GM19438 (cell line): ENCODE results near the gene TMEM163.
A peak's percentile ranks its signal among the peaks of the same experiment; 100 is the strongest.

ENCODE experiments used
- ATAC-seq: cut with Tn5 transposase; IDR thresholded peaks from one replicate; pipeline ENCODE4 v1.9.1; 2021; ENCODE audit warnings: low read depth; ENCODE audit not compliant: unreplicated experiment

The TMEM163 gene

GRCh38 chr2:134462791-134463698 lies 255.8 kb downstream of the TMEM163 start:
- no peak for ATAC-seq

GRCh38 chr2:134462275-134462674 lies 256.5 kb downstream of the TMEM163 start:
- no peak for ATAC-seq

DNA sequence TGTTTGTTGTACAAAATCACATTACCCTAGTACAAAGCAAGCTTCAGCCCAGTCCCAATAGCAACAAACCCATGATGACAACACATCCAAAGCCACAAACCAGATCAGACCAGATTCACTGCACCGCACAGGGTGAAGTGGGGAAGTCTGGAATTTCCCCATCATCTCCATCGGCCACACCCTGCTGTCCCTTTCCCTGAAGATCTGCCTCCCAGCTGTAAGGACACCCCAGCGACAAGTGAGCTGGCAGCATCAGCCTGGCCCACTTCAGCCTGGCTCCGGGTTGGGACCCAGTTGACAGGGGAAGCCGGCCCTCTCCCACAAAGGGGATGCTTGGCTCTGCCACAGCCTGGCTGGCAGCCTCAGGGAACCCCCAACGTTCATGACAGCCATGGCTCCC lies 257.3 kb downstream of the TMEM163 start:
- ATAC-seq = no peak

DNA sequence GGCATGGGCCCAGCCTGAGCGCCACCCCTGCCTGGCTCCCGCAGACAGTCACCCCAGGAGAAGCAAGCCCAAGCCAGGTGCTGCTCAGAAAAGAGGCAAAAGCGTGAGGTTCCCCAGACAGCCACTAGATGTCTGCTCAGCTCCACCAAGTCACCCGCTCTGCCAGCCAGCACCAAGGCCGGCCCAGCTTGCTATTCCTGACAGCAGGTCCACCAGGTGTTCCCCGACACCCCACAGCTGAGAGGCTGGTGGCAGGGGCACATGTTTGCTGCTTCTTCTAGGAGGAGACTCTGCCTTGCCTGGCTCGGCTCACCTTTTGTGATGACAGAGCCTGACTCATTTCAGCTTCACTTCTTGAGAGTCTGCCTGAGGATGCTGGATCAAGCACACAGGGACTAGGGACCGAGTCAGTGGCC lies 258.2 kb downstream of the TMEM163 start:
- ATAC-seq = peak; percentile 84

GRCh38 chr2:134459706-134460406 lies 258.9 kb downstream of the TMEM163 start:
- no peak for ATAC-seq

- no peak for ATAC-seq
These were observed 259.9 kb downstream of the TMEM163 start for GRCh38 chr2:134458950-134459349.

DNA sequence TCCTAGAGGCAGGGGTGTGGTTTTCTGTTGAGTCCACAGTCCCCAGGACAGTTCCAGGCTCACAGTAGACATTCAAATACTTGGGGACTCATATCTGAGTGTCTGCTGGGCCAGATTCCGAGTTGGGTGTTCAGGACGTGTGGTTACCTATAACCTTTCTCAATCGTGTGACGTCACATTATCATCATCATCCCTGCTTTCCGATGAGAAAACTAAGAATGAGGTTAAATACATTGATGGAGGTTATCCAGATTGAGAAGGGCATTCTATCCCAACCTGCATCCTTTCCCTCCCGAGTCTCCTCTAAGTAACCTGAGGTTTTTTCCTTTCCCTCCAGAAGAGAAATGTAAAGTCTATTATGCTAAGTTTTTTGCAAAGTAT lies 260.3 kb downstream of the TMEM163 start:
- ATAC-seq = no peak

GRCh38 chr2:134457765-134458472 lies 260.9 kb downstream of the TMEM163 start:
- no peak for ATAC-seq

- ATAC-seq = no peak
These were observed 261.4 kb downstream of the TMEM163 start for GRCh38 chr2:134457353-134457752.

DNA sequence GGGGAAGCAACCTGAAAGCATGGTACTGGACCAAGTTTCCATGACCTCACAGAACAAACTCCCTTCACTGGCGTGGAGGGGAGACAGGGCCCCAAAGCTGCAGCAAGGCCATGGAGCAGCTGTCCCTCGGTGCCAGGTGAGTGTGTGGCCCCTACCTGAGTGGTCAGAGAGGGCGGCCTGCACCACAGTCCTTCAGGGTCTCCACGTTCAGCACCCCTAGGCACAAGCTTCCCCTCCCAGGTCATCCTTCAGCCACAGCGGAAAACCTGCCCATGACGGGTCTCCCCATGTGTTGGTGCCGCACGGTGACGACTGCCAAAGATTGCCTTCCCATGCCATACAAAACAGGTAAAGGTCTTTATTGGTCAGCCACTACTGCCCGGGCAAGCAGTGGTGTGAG lies 263.4 kb downstream of the TMEM163 start:
- no peak for ATAC-seq

- no peak for ATAC-seq
These were observed 263.9 kb downstream of the TMEM163 start for GRCh38 chr2:134454931-134455330.

DNA sequence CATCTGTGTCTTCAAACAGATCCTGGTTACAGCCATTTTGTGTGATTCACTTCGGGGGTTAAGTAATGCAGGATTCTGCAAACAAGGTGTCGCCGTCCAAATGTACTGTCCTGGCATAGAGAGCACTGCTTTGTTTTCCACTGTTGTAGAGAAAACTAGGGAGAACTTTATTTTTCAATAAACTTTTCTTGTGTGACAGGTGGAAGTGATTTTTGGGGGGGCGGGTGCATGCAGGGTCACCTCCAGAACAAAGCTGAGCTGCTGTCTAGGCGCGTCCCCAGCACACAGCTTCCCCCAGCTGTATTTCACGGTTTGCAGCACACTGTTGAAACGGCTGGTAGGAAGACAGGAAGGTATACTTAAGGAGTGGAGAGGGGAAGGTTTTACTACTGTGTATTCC lies 264.4 kb downstream of the TMEM163 start:
- ATAC-seq = no peak

GRCh38 chr2:134453973-134454372 lies 264.8 kb downstream of the TMEM163 start:
- ATAC-seq = no peak

GRCh38 chr2:134453476-134453875 lies 265.3 kb downstream of the TMEM163 start:
- no peak for ATAC-seq

- ATAC-seq = no peak
These were observed 266.6 kb downstream of the TMEM163 start for GRCh38 chr2:134452042-134452733.

DNA sequence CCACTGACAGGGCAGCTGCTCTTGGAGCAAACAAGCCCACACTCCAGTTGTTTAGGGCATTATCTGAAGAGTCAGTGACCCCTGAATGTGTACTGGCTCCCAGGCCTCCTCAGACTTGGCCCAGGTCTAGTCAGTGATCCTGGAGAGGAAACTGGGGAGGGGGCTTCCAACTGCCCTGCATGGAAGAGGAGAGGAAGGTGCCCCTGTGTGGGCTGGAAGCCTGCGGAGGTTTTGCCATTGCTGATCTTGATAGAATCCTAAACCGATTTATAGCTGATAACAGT lies 267.5 kb downstream of the TMEM163 start:
- ATAC-seq = no peak

- no peak for ATAC-seq
These were observed 268.9 kb downstream of the TMEM163 start for GRCh38 chr2:134449751-134450513.

DNA sequence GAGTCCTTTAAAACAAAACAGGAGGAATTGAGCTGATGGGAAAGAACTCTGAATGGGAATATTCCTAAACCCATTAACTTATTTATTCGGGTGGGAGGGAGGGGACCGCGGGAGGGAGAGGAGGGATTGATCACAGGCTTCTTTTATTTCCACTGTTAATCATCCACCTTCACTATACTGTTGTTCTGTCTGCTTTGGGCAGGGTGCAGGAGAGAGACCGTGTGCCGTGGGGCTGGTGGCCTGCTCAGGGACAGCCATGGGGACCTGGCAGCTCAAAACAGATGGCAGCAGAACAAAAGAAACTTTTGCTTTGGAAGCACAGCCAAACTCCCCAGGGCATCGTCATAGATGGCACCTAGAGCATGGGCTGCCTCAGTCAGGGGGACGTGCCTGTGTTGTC lies 269.6 kb downstream of the TMEM163 start:
- ATAC-seq = no peak

GRCh38 chr2:134448650-134449049 lies 270.1 kb downstream of the TMEM163 start:
- ATAC-seq = no peak

DNA sequence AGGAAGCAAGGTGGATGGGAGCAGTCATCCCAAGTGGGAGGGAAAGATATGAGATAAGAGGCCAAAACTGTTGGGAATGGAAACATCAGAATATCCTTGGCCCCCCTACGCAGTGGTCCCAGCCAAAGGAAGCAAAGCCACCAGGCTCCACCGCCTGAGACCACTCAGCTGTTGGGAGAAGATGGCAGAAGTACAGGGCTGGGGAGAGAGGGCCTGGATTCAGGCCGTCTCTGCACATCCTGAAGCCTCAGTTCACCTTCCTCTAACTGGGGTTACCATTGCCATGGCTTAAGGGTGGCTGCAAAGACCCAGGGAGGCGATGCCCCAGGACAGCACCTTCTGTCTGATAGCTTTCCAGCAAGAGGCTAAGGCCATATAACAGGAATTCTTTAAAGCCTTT lies 271.1 kb downstream of the TMEM163 start:
- no peak for ATAC-seq
